SK-N-MC (cell line): ENCODE results near the gene KCNJ6.

Experiments used
- EZH2 ChIP-seq: fragments of 200-600 bp; sonication (generic); IDR thresholded peaks from one replicate; pipeline ENCODE4 v1.6.1; 2017; ENCODE audit warnings: antibody characterized with exemption
- POLR2AphosphoS5 ChIP-seq: IDR thresholded peaks from 2 replicates; pipeline ENCODE4 v1.6.1; 2012; ENCODE audit warnings: mild to moderate bottlenecking, low read depth, low read length, borderline replicate concordance

DNA sequence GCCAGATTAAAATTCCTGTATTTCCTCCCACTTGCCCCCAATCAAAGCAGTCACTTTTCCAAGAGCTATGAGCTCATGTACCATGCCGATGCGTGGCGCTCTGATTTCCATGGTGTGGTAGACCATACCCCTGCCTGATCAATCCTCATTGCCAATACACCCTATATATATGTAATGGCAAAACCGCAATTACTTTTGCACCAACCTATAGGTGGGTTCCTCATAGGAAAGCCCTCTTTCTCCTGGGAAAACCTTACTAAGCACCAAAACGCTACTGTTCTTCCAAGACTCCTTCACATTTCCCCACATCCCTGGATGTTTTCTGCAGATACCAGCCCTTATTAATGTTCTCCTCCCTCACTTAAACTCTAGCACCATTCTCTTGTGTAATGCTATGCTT, 11.0 kb downstream of the KCNJ6 start:
- TF ChIP-seq POLR2AphosphoS5 (no peak), EZH2 (no peak)
